ENCODE results near the gene ADTRP.
"Not testable (repeated sequence)": the region's sequence is repeated elsewhere in the genome, so short reads cannot be mapped to it uniquely, and the experiment has no call there.

ADTRP gene

DNA sequence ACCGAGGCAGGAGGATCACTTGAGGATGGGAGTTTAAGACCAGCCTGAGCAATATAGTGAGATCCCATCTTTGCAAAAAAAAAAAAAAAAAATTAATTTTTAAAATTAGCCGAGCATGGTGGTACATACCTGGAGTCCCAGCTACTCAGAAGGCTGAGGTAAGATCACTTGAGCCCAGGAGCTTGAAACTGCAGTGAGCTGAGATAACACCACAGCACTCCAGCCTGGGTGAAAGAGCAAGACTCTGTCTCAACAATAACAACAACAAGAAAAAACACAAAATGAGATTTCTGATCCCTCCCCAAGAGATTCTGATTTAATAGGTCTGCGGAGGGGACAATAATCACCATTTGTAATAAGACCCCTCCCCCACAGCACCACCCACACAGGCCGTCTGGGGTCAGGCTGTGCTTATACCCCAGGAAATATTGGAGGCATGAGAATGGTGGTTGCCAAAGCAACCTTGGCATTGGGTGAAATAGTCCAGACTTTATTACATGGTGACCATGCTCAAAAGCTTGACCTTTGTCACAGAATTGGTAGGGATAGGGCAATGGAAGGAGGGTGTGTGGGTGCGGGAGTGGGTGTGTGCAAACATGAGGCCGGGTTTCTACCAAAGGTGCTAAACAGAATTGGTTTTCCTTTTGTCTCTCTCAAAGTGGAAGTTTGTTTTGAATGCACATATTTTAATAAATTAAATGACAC is 24.4 kb upstream of the ADTRP start:
- DNase-seq: no peak

GRCh38 chr6:11800531-11800930 is 21.9 kb upstream of the ADTRP start:
- not testable (repeated sequence) for DNase-seq

GRCh38 chr6:11798538-11798937 is 19.9 kb upstream of the ADTRP start:
- DNase-seq: no peak

GRCh38 chr6:11798096-11798495 is 19.5 kb upstream of the ADTRP start:
- DNase-seq: no peak

DNA sequence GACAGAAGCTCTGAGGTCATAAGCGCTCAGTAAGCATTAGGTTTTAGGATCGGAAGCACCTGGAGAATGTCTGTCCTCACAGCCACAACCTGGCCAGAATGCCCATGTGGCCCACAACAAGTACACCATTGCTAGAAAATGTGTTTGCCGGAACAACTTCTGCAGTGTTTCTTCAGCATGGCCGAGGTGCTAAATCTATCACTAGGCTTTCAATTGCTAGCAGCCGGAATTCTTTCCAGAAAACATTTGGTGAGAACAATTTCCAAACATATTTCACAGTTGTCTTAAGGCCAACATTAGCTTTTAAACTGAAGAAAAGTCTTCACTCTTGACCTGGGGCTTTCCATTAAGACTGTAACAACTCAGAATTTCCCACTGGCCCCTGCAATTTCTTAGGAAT is 18.2 kb upstream of the ADTRP start:
- DNase-seq: no peak

DNA sequence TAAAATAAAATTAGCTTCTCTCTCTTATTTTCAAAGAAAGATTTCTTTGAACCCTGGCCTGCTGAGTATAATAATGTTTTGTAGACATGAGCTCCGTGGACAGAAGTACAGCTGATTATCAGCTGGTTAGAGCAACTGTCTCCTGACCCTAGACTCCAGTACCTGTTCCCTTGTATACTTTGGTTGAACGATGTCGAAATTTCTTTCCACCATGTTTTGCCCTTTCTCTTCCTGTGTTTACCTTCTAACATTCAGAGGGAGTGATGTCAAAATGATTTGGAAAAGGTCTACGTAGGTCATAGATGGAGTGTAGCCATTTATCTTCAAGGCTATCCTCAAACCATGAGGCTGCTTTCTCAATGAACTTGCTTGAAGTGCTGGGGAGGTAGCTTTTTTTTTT is 16.8 kb upstream of the ADTRP start:
- no peak for DNase-seq

- DNase-seq: no peak
Observed at GRCh38 chr6:11793277-11793676, 14.7 kb upstream of the ADTRP start.

- DNase-seq: no peak
Observed at GRCh38 chr6:11791354-11792107, 12.9 kb upstream of the ADTRP start.

DNA sequence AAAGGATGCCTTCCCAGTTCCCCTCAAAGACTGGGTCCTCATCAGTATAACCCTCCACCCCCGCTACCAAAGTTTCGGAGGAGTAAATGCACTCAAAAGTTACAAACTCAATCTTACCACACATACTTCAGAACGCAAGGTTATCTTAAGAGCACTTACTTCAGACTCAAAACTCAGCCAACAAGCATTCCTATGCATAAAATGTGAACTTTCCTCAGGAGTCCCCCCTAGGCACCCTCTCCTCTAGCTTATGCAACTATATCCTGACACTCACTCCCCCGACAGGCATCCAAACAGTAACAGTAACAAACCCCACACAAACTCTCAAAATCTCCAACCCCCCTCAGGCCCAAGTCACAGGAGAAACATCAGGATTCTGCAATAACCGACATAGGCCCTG is 11.1 kb upstream of the ADTRP start:
- DNase-seq: no peak

GRCh38 chr6:11788043-11788442 is 9.4 kb upstream of the ADTRP start:
- DNase-seq: no peak

DNA sequence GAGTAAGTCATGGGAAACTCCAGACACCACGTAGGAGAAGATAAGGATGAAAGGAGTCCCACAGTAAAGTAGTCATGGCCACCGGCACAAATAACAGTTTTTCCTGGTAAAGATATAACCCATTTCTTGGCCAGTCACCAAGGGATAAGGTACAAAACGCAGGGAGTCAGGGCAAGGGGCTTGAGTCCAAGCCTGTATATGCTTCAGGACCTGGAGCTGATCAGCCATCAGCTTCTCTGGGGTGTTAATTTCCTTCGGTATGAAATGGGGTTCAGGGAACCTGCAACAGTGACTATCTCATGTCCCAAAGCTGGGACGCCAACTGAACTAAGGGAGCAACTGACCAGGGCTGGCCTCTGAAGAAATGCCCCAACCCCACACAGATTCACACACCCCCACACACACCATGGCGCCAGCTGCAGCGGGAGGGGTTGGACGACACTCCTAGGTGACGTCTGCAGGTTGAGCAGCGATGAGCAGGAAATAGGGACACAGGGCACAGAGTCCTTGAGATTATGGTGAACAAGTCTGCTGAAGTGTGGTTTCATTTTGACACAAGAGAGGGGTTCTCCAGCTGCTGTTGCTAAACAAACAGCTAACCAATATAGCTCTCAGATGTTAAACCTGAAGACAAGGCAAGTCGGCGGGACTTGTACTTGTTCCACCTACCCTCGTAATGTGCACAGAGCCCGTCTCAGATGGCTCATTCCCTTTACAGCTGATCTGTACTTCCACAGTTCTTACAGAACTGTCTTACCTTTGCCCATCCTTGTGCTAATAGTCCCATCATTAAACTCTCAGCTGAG is 7.4 kb upstream of the ADTRP start:
- no peak for DNase-seq

DNA sequence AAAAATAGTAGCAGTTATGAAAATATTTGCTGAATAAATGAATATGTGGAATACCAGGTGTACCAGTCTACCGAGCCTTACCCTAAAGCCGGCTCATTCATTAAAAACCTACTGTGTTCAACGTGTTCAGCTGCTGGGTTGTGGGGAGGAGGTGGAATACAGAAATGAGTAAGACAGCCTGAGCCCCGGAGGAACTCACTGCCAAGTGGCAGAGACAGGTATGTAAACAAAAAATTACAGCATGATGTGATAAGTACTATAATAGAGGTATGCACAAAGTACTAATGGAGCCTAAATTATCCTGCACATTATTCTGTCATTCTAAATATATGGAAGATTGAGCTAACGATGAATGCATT is 6.8 kb upstream of the ADTRP start:
- DNase-seq: no peak

GRCh38 chr6:11784341-11784740 is 5.7 kb upstream of the ADTRP start:
- DNase-seq: no peak

GRCh38 chr6:11783524-11784064 is 5.0 kb upstream of the ADTRP start:
- no peak for DNase-seq

DNA sequence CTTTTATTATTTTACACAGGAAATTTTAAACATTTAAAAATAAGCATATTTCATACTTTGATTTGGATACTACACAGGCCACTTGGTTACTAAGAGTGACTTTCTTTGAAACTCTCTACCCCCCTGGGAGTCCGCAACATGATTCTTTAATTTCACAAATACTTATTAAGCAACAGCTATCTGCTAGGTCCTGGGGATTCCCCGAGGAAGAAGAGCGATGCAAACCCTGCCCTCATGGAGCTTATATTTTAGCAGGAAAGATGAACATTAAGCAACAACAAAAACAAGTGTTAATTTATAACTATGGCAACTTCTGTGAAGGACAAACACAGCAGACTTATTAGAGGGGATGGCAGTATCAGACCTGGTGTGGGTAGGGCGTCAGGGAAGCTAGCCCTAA is 3.9 kb upstream of the ADTRP start:
- DNase-seq: no peak

DNA sequence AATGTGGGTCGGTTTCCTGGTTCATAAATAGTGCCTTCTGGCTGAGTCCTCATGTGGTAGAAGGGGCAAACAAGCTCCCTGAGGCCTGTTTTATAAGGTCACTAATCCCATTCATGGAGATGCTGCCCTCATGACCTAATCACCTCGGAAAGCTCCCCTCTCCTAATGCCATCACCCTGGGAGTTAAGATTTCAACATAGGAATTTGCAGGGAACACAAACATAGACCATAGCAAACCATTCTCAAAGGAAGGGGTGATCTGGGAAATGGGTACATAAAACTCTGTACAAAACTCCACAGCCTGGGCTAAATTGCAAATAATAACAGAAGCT is 1.5 kb upstream of the ADTRP start:
- DNase-seq: no peak

DNA sequence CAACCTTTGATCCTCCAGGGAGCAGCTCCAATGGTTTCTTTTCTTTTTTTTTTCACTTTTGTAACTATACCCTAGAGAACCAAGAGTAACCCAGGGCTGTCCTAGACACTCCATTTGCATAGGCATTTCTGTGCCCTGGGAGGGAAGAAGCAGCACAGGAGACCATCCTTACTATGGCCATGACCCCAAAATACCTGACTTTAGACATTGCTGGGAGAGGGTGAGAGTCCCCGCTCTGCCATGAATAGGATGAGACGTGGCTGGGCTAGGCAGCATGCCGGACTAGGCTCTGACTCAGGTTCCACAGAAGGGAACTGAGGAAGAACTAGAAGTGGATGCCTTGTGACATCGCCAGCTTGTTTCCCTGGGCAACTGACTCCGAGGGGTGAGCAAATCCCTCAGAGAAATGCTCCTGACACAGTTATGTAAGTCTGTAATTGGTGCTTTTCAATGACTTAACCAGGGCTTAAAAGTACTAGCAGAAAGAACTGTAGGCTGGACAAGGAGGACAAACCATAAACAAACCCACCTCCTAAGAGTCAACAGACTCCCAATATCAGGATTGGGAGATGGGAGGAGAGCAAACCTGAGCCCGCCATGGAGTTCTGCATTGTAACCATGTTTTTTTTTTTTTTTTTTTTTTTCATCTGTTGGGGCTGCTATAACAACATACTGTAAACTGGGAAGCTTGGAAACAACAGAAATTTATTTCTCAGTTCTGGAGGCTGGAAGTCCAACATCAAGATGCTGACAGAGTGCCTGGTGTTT is 910 bp upstream of the ADTRP start:
- no peak for DNase-seq

DNA sequence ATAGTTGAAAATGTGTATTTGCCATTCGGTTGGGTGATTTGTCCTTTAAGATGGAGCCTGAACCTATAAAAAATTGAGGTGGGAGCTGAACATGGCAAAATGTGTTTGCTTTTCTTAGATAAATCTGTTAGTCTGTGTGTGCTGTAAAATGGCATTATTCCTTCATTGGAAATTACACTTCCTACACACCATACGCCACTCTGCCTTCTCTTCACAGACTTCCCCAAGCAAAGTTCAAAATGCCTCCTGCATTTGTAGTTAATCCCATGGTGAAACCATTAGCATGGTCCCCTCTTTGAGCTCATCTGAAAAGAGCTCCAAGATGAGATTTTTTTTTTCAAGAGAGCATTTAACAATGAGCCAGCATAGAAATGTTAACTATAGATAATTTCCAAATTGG is 567 bp downstream of the ADTRP start:
- no peak for DNase-seq

GRCh38 chr6:11775791-11776409 is 2.7 kb downstream of the ADTRP start:
- DNase-seq: no peak

DNA sequence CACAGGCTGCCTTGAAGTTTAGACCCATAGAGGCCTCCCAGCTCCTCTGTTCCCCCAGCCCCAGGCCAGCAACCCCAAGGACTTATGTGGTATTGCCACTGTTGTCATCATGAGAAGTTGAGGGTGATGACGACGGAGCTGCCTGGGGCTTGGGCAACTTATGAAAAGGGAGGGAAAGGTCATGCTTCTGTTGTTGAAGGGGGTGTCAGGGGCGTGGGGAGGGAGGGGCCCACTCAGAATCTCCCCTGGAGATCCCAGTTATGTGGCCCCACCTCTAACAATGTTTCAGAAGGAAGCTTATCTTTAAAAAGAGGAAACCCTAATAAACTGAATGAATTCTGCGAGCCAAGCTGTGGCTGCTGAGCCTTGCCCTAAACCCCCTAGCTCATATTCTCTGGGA is 4.2 kb downstream of the ADTRP start:
- DNase-seq: no peak

DNA sequence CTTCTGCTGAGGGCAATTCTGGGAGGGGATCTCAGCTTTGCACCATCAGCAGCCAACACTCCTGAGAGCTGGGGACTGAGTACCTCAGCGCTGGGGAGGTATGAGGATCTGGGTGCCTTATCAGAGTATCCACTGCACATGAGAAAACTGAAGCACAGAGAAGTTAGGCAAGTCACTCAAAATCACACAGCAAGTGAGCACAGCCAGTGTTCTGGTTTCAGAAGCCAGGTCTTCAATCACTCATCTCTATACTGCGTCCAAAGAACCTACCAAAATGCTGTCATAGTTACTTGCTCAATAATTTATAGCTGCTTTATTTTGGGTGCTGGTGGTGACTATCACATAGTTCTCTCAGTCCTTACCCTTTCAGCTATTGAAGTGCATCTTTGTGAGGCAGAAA is 5.0 kb downstream of the ADTRP start:
- no peak for DNase-seq

DNA sequence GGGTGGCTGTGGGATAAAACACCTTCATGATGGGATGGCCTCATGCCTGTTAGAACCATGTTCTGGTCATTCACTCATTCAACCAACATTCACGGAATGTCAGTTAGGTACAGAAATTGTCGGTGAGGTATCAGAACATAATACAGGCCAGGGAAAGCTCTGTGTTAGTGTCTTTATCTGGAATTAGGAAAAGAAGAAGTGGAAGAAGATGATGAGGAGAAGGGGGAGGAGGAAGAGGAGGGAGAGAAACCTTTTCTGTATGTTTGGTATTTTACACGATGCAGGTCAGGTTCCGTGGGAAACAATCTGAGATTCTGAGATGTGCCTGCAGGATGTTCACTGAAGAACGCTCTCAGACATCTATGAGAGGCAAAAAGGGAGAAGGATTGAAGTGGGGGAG is 5.6 kb downstream of the ADTRP start:
- DNase-seq: no peak
